Neuronal stem cell (in vitro differentiated cells): ENCODE measurements around the gene WWC2. TPM values are rescaled to one million over a fixed set of nuclear protein-coding genes. Genes with fewer than 3 reads are reported as not detected.

Source experiments
- DNase-seq: peaks from one replicate; pipeline ENCODE4 v3.0.0-alpha.2; 2013; ENCODE audit warnings: low spot score
- H2AFZ ChIP-seq: one replicate; pipeline ENCODE4 v1.6.1; 2013; ENCODE audit warnings: mild to moderate bottlenecking, low read length, inconsistent platforms
- H2AK5ac ChIP-seq: 2 replicates; pipeline ENCODE4 v1.6.1; 2013; ENCODE audit warnings: low read depth, mild to moderate bottlenecking, inconsistent platforms, low read length, moderate library complexity, mixed read lengths
- H2BK120ac ChIP-seq: 2 replicates; pipeline ENCODE4 v1.6.1; 2013; ENCODE audit warnings: low read depth, mild to moderate bottlenecking, inconsistent platforms, low read length, moderate library complexity, mixed read lengths
- H2BK12ac ChIP-seq: one replicate; pipeline ENCODE4 v1.6.1; 2013; ENCODE audit warnings: low read length, inconsistent platforms
- H2BK15ac ChIP-seq: 2 replicates; pipeline ENCODE4 v1.6.1; 2013; ENCODE audit warnings: mild to moderate bottlenecking, low read length, inconsistent platforms, mixed read lengths
- H2BK5ac ChIP-seq: one replicate; pipeline ENCODE4 v1.6.1; 2013; ENCODE audit warnings: inconsistent platforms, mild to moderate bottlenecking, low read length, moderate library complexity
- H3K14ac ChIP-seq: one replicate; pipeline ENCODE4 v1.6.1; 2013; ENCODE audit warnings: low read length, inconsistent platforms
- H3K18ac ChIP-seq: 2 replicates; pipeline ENCODE4 v1.6.1; 2013; ENCODE audit warnings: low read length, inconsistent platforms
- H3K23ac ChIP-seq: 2 replicates; pipeline ENCODE4 v1.6.1; 2013; ENCODE audit warnings: low read depth, mild to moderate bottlenecking, mixed read lengths, low read length, inconsistent platforms; ENCODE audit not compliant: poor library complexity
- H3K27ac ChIP-seq: replicated peaks from 3 replicates; pipeline ENCODE4 v1.5.1; 2013; ENCODE audit warnings: low read length, inconsistent platforms
- H3K27me3 ChIP-seq, 3 experiments: 2 replicates each; pipeline ENCODE4 v1.6.1; 2013; ENCODE audit warnings: low read length in 3 of 3, mild to moderate bottlenecking in 2 of 3, inconsistent platforms in 1 of 3, low read depth in 1 of 3, mixed read lengths in 1 of 3, moderate library complexity in 1 of 3; ENCODE audit not compliant: control insufficient read depth in 3 of 3, insufficient read depth in 3 of 3
- H3K36me3 ChIP-seq, 2 donors: replicated peaks in 1 of 2; 2 replicates each; pipeline ENCODE4 v1.6.1; 2013; ENCODE audit warnings: low read length in 2 of 2; ENCODE audit not compliant: control insufficient read depth in 2 of 2, insufficient read depth in 2 of 2
- H3K4ac ChIP-seq: 2 replicates; pipeline ENCODE4 v1.6.1; 2013; ENCODE audit warnings: inconsistent platforms, mild to moderate bottlenecking, low read length, moderate library complexity
- H3K4me1 ChIP-seq, 2 donors: 1 replicate in 1 of 2; 2 replicates in 1 of 2; pipeline ENCODE4 v1.6.1; 2013; ENCODE audit warnings: low read length in 2 of 2, low read depth in 1 of 2; ENCODE audit not compliant: control insufficient read depth in 2 of 2, insufficient read depth in 1 of 2
- H3K4me2 ChIP-seq: one replicate; pipeline ENCODE4 v1.6.1; 2013; ENCODE audit warnings: mild to moderate bottlenecking, low read length, inconsistent platforms; ENCODE audit not compliant: insufficient read depth, poor library complexity, severe bottlenecking
- H3K4me3 ChIP-seq, 2 donors: 2 replicates each; pipeline ENCODE4 v1.5.1; 2013; ENCODE audit warnings: low read length in 2 of 2, mild to moderate bottlenecking in 2 of 2, inconsistent platforms in 1 of 2, moderate library complexity in 1 of 2
- H3K79me1 ChIP-seq: one replicate; pipeline ENCODE4 v1.6.1; 2013; ENCODE audit warnings: low read depth, mild to moderate bottlenecking, inconsistent platforms, low read length, moderate library complexity
- H3K9ac ChIP-seq: one replicate; pipeline ENCODE4 v1.6.1; 2013; ENCODE audit warnings: mild to moderate bottlenecking, low read depth, low read length, inconsistent platforms; ENCODE audit not compliant: poor library complexity
- H3K9me3 ChIP-seq, 2 donors: replicated peaks in 1 of 2; 2 replicates each; pipeline versions ENCODE3 to v1.6.1; 2013; ENCODE audit warnings: low read length in 2 of 2, mild to moderate bottlenecking in 2 of 2, inconsistent platforms in 1 of 2, low read depth in 1 of 2, mixed read lengths in 1 of 2, moderate library complexity in 1 of 2; ENCODE audit not compliant: control insufficient read depth in 2 of 2, insufficient read depth in 1 of 2
- H4K8ac ChIP-seq: one replicate; pipeline ENCODE4 v1.6.1; 2013; ENCODE audit warnings: low read depth, mild to moderate bottlenecking, inconsistent platforms, low read length, moderate library complexity
- H4K91ac ChIP-seq: one replicate; pipeline ENCODE4 v1.6.1; 2013; ENCODE audit warnings: low read length, low read depth, mild to moderate bottlenecking, inconsistent platforms; ENCODE audit not compliant: poor library complexity
- WGBS, 2 donors: extraction: QIAGEN DNeasy Blood & Tissue Kit; methylation state at CpG; one replicate each; pipeline ENCODE4 v1.1.7; 2013; ENCODE audit warnings: missing lambda C conversion rate in 2 of 2, mixed read lengths in 1 of 2; ENCODE audit not compliant: insufficient read length in 2 of 2, insufficient replicate concordance in 1 of 2; ENCODE audit errors: extremely low coverage in 2 of 2; 5-methylcytosine and 5-hydroxymethylcytosine counted together
- polyA plus RNA-seq, 2 experiments: library from polyadenylated mRNA; stranded (reverse); fragments of 200-250 nt; gene quantifications; one replicate each; pipeline ENCODE4 v1.2.3, GENCODE V29; 2013

Gene WWC2
- polyA plus RNA-seq (2013, experiment 1 of 2), result 24.2 TPM
- 24.7 TPM for polyA plus RNA-seq (2013, experiment 2 of 2)

- peak; percentile 93 for DNase-seq
- H3K9me3 ChIP-seq, result peaks cover 0 to 9% of the 10 kb centered on the region in 2 donors
- H3K4me1 ChIP-seq, result peaks cover 6 to 14% of the 10 kb centered on the region in 2 donors
- H2BK120ac ChIP-seq, result peak within 1 kb of the TSS; percentile 69
- peak within 1 kb of the TSS; percentile 77 for H2BK12ac ChIP-seq
- peak within 1 kb of the TSS; percentile 93 for H3K27ac ChIP-seq
- H2AFZ ChIP-seq, result peak within 1 kb of the TSS; percentile 99
- H2BK5ac ChIP-seq, result peak within 1 kb of the TSS; percentile 83
- peak within 1 kb of the TSS; percentile 64 for H4K91ac ChIP-seq
- no peaks in the 10 kb centered on the region for H3K36me3 ChIP-seq
- H3K4me2 ChIP-seq, result peak within 1 kb of the TSS; percentile 84
- peak within 1 kb of the TSS; percentile 77 for H2AK5ac ChIP-seq
- peak within 1 kb of the TSS; percentile 72 for H2BK15ac ChIP-seq
- peak within 1 kb of the TSS; percentile 70 for H3K4ac ChIP-seq
- peak within 1 kb of the TSS; percentile 95 for H3K23ac ChIP-seq
- peak within 1 kb of the TSS; percentile 8 for H4K8ac ChIP-seq
- H3K27me3 ChIP-seq, result peaks cover 0 to 8% (median 0%) of the 10 kb centered on the region in 3 experiments
- H3K79me1 ChIP-seq, result peaks cover 3% of the 10 kb centered on the region
- H3K9ac ChIP-seq, result peak within 1 kb of the TSS; percentile 98
- no CpG with 5 or more reads among the region's 102 CpGs for WGBS, 2 donors
- peak within 1 kb of the TSS; percentile 75 to 99 for H3K4me3 ChIP-seq
- peak within 1 kb of the TSS; percentile 96 for H3K18ac ChIP-seq
- peak within 1 kb of the TSS; percentile 95 for H3K14ac ChIP-seq
These were observed at the start of gene WWC2 for GRCh38 chr4:183098723-183099536. Gene WWC2 (plus strand): TSS chr4:183099257. CDS start chr4:183099492, 235 bp downstream.

- no peak overlapping the region for H3K18ac ChIP-seq
- WGBS, 2 donors, result no CpG with 5 or more reads among the region's 1 CpG
These were observed 45.4 kb upstream of the WWC2 start for GRCh38 chr4:183053681-183054080.

GRCh38 chr4:183057255-183057654 lies 41.8 kb upstream of the WWC2 start:
- no peak overlapping the region for H2BK12ac ChIP-seq
- DNase-seq, result no peak

More at GRCh38 chr4:183053681-183054080, 45.4 kb upstream of the WWC2 start:
- no peak overlapping the region for H4K91ac ChIP-seq
- no peaks in the 10 kb centered on the region for H3K4me1 ChIP-seq
- no peaks in the 10 kb centered on the region for H3K36me3 ChIP-seq
- no peak overlapping the region for H3K4me2 ChIP-seq
- no peak overlapping the region for H2AFZ ChIP-seq
- no peak overlapping the region for H3K23ac ChIP-seq
- H3K79me1 ChIP-seq, result no peaks in the 10 kb centered on the region
- peaks cover 0 to 2% (median 0%) of the 10 kb centered on the region in 3 experiments for H3K27me3 ChIP-seq
- H2BK12ac ChIP-seq, result no peak overlapping the region
- H2BK120ac ChIP-seq, result no peak overlapping the region
- H4K8ac ChIP-seq, result no peak overlapping the region
- no peak overlapping the region for H3K27ac ChIP-seq
- no peak overlapping the region for H2BK5ac ChIP-seq
- H3K4me3 ChIP-seq, result no peak overlapping the region
- no peak overlapping the region for H3K14ac ChIP-seq
- H2AK5ac ChIP-seq, result no peak overlapping the region
- no peak overlapping the region for H3K4ac ChIP-seq
- H2BK15ac ChIP-seq, result no peak overlapping the region
- H3K9ac ChIP-seq, result no peak overlapping the region
- DNase-seq, result no peak
- peaks cover 0 to 2% of the 10 kb centered on the region in 2 donors for H3K9me3 ChIP-seq

GRCh38 chr4:183059797-183060196 lies 39.3 kb upstream of the WWC2 start:
- Histone ChIP-seq H3K4ac (no peak overlapping the region), H3K79me1 (no peaks in the 10 kb centered on the region), H3K4me3 (no peak overlapping the region), H2AFZ (no peak overlapping the region), H3K4me1 (no peaks in the 10 kb centered on the region), H3K36me3 (no peaks in the 10 kb centered on the region), H3K27ac (no peak overlapping the region), H3K9ac (no peak overlapping the region), H3K4me2 (no peak overlapping the region), H2BK5ac (no peak overlapping the region), H2AK5ac (no peak overlapping the region), H3K14ac (no peak overlapping the region), H4K91ac (no peak overlapping the region), H4K8ac (no peak overlapping the region), H3K27me3 (peaks cover 0 to 3% (median 0%) of the 10 kb centered on the region in 3 experiments), H3K9me3 (peaks cover 2 to 4% of the 10 kb centered on the region in 2 donors), H2BK12ac (no peak overlapping the region), H2BK15ac (no peak overlapping the region), H3K23ac (no peak overlapping the region), H3K18ac (no peak overlapping the region), H2BK120ac (no peak overlapping the region)
- no CpG with 5 or more reads among the region's 1 CpG for WGBS, 2 donors
- DNase-seq, result no peak

More at GRCh38 chr4:183057255-183057654, 41.8 kb upstream of the WWC2 start:
- Histone ChIP-seq H3K18ac (no peak overlapping the region), H2BK5ac (no peak overlapping the region), H3K27ac (no peak overlapping the region), H2AK5ac (no peak overlapping the region), H4K8ac (no peak overlapping the region), H3K9ac (no peak overlapping the region), H3K4me2 (no peak overlapping the region), H4K91ac (no peak overlapping the region), H3K9me3 (peaks cover 0 to 4% of the 10 kb centered on the region in 2 donors), H3K27me3 (no peaks in the 10 kb centered on the region), H2BK15ac (no peak overlapping the region), H3K4me1 (no peaks in the 10 kb centered on the region), H3K79me1 (no peaks in the 10 kb centered on the region), H3K4ac (no peak overlapping the region), H3K4me3 (no peak overlapping the region), H3K36me3 (no peaks in the 10 kb centered on the region), H3K23ac (no peak overlapping the region), H2AFZ (no peak overlapping the region), H2BK120ac (no peak overlapping the region), H3K14ac (no peak overlapping the region)
- WGBS, 2 donors, result no CpG with 5 or more reads among the region's 6 CpGs
